ENCODE measurements around the gene IGSF9B. TPM values are rescaled to one million over a fixed set of nuclear protein-coding genes. Genes with fewer than 3 reads are reported as not detected.

Gene IGSF9B
- total RNA-seq, 2 donors from 2014 or later, result 1.8 to 9.1 TPM

- no peaks in the 10 kb centered on the region for H3K36me3 Mint-ChIP-seq
- no peak overlapping the region for H3K27ac Mint-ChIP-seq
- peaks cover 8 to 12% of the 10 kb centered on the region in 2 donors for H3K27me3 Mint-ChIP-seq
- DNase-seq (ENCODE audit: low spot score), result no peak
- no peak for ATAC-seq
- no peaks in the 10 kb centered on the region for H3K9me3 Mint-ChIP-seq
- H3K4me1 Mint-ChIP-seq (ENCODE audit: low read depth in 2 of 2), result no peaks in the 10 kb centered on the region
- H3K4me3 Mint-ChIP-seq, result no peak overlapping the region
Measured at GRCh38 chr11:133977067-133977677, 20.4 kb upstream of the IGSF9B start.

GRCh38 chr11:133975488-133975849 is 18.7 kb upstream of the IGSF9B start:
- no peak for ATAC-seq

GRCh38 chr11:133974836-133975487 is 18.2 kb upstream of the IGSF9B start:
- ATAC-seq, result no peak
- H3K27ac Mint-ChIP-seq, result no peak overlapping the region
- DNase-seq (ENCODE audit: low spot score), result no peak
- H3K4me3 Mint-ChIP-seq, result no peak overlapping the region
- H3K27me3 Mint-ChIP-seq, result peaks cover 14 to 18% of the 10 kb centered on the region in 2 donors
- H3K9me3 Mint-ChIP-seq, result no peaks in the 10 kb centered on the region
- no peaks in the 10 kb centered on the region for H3K36me3 Mint-ChIP-seq
- H3K4me1 Mint-ChIP-seq (ENCODE audit: low read depth in 2 of 2), result no peaks in the 10 kb centered on the region

More at GRCh38 chr11:133975488-133975849, 18.7 kb upstream of the IGSF9B start:
- Mint-ChIP-seq H3K27ac (no peak overlapping the region), H3K4me1 (ENCODE audit: low read depth in 2 of 2) (no peaks in the 10 kb centered on the region), H3K36me3 (no peaks in the 10 kb centered on the region), H3K9me3 (no peaks in the 10 kb centered on the region), H3K4me3 (no peak overlapping the region), H3K27me3 (peaks cover 9 to 12% of the 10 kb centered on the region in 2 donors)
- no peak for DNase-seq (ENCODE audit: low spot score)

- ATAC-seq (no peak), DNase-seq (ENCODE audit: low spot score) (no peak)
- peaks cover 21 to 25% of the 10 kb centered on the region in 2 donors for H3K27me3 Mint-ChIP-seq
- H3K4me1 Mint-ChIP-seq (ENCODE audit: low read depth in 2 of 2), result peaks cover 3 to 6% of the 10 kb centered on the region in 2 donors
- H3K4me3 Mint-ChIP-seq, result no peak overlapping the region
- no peaks in the 10 kb centered on the region for H3K36me3 Mint-ChIP-seq
- H3K27ac Mint-ChIP-seq, result no peak overlapping the region
- no peaks in the 10 kb centered on the region for H3K9me3 Mint-ChIP-seq
Measured at GRCh38 chr11:133971881-133972280, 15.1 kb upstream of the IGSF9B start.

GRCh38 chr11:133969112-133969511 is 12.3 kb upstream of the IGSF9B start:
- no peak overlapping the region for H3K4me3 Mint-ChIP-seq
- DNase-seq (ENCODE audit: low spot score) (no peak), ATAC-seq (no peak)
- peaks cover 30 to 44% of the 10 kb centered on the region in 2 donors for H3K27me3 Mint-ChIP-seq
- H3K27ac Mint-ChIP-seq, result no peak overlapping the region
- no peaks in the 10 kb centered on the region for H3K36me3 Mint-ChIP-seq
- H3K4me1 Mint-ChIP-seq (ENCODE audit: low read depth in 2 of 2), result peaks cover 3 to 6% of the 10 kb centered on the region in 2 donors
- H3K9me3 Mint-ChIP-seq, result no peaks in the 10 kb centered on the region

- ATAC-seq (no peak), DNase-seq (ENCODE audit: low spot score) (no peak)
- Mint-ChIP-seq H3K9me3 (no peaks in the 10 kb centered on the region), H3K27ac (no peak overlapping the region), H3K36me3 (no peaks in the 10 kb centered on the region), H3K4me1 (ENCODE audit: low read depth in 2 of 2) (peaks cover 3 to 6% of the 10 kb centered on the region in 2 donors), H3K27me3 (peaks cover 30 to 46% of the 10 kb centered on the region in 2 donors), H3K4me3 (no peak overlapping the region)
Measured at GRCh38 chr11:133968300-133968699, 11.5 kb upstream of the IGSF9B start.

- H3K27me3 Mint-ChIP-seq, result peaks cover 29 to 46% of the 10 kb centered on the region in 2 donors
Measured at GRCh38 chr11:133967599-133968238, 11.0 kb upstream of the IGSF9B start.

GRCh38 chr11:133966921-133967598 is 10.3 kb upstream of the IGSF9B start:
- Mint-ChIP-seq H3K9me3 (no peaks in the 10 kb centered on the region), H3K4me1 (ENCODE audit: low read depth in 2 of 2) (peaks cover 3 to 6% of the 10 kb centered on the region in 2 donors), H3K36me3 (no peaks in the 10 kb centered on the region), H3K27ac (no peak overlapping the region), H3K4me3 (peak overlapping the region; percentile 78), H3K27me3 (peaks cover 27 to 46% of the 10 kb centered on the region in 2 donors)
- DNase-seq (ENCODE audit: low spot score) (no peak), ATAC-seq (peak; percentile 21 to 42)

More at GRCh38 chr11:133967599-133968238, 11.0 kb upstream of the IGSF9B start:
- Mint-ChIP-seq H3K4me1 (ENCODE audit: low read depth in 2 of 2) (peaks cover 3 to 6% of the 10 kb centered on the region in 2 donors), H3K9me3 (no peaks in the 10 kb centered on the region), H3K27ac (no peak overlapping the region), H3K36me3 (no peaks in the 10 kb centered on the region), H3K4me3 (peak overlapping the region; percentile 78)
- ATAC-seq, result no peak
- DNase-seq (ENCODE audit: low spot score), result no peak

GRCh38 chr11:133966172-133966651 is 9.4 kb upstream of the IGSF9B start:
- peaks cover 25 to 46% of the 10 kb centered on the region in 2 donors for H3K27me3 Mint-ChIP-seq
- no peak overlapping the region for H3K4me3 Mint-ChIP-seq
- no peak for DNase-seq (ENCODE audit: low spot score)
- H3K36me3 Mint-ChIP-seq, result no peaks in the 10 kb centered on the region
- H3K9me3 Mint-ChIP-seq, result no peaks in the 10 kb centered on the region
- peaks cover 3 to 6% of the 10 kb centered on the region in 2 donors for H3K4me1 Mint-ChIP-seq (ENCODE audit: low read depth in 2 of 2)
- ATAC-seq, result no peak
- H3K27ac Mint-ChIP-seq, result no peak overlapping the region

GRCh38 chr11:133965031-133965601 is 8.3 kb upstream of the IGSF9B start:
- DNase-seq (ENCODE audit: low spot score) (no peak), ATAC-seq (no peak)
- H3K9me3 Mint-ChIP-seq, result no peaks in the 10 kb centered on the region
- no peak overlapping the region for H3K4me3 Mint-ChIP-seq
- peaks cover 3 to 6% of the 10 kb centered on the region in 2 donors for H3K4me1 Mint-ChIP-seq (ENCODE audit: low read depth in 2 of 2)
- peaks cover 22 to 41% of the 10 kb centered on the region in 2 donors for H3K27me3 Mint-ChIP-seq
- H3K27ac Mint-ChIP-seq, result no peak overlapping the region
- no peaks in the 10 kb centered on the region for H3K36me3 Mint-ChIP-seq

- ATAC-seq, result no peak
- Mint-ChIP-seq H3K4me3 (no peak overlapping the region), H3K4me1 (ENCODE audit: low read depth in 2 of 2) (peaks cover 3 to 6% of the 10 kb centered on the region in 2 donors), H3K27me3 (peaks cover 18 to 41% of the 10 kb centered on the region in 2 donors), H3K36me3 (no peaks in the 10 kb centered on the region), H3K9me3 (no peaks in the 10 kb centered on the region), H3K27ac (no peak overlapping the region)
- DNase-seq (ENCODE audit: low spot score), result no peak
Measured at GRCh38 chr11:133964356-133964755, 7.6 kb upstream of the IGSF9B start.

- ATAC-seq, result no peak
- peaks cover 5% of the 10 kb centered on the region in 2 donors for H3K4me1 Mint-ChIP-seq (ENCODE audit: low read depth in 2 of 2)
Measured at GRCh38 chr11:133961890-133962289, 5.1 kb upstream of the IGSF9B start.

GRCh38 chr11:133957900-133958299 is 1.1 kb upstream of the IGSF9B start:
- no peak overlapping the region for H3K27ac Mint-ChIP-seq
- H3K36me3 Mint-ChIP-seq, result no peaks in the 10 kb centered on the region
- H3K4me1 Mint-ChIP-seq (ENCODE audit: low read depth in 2 of 2), result peaks cover 5 to 14% of the 10 kb centered on the region in 2 donors
- H3K4me3 Mint-ChIP-seq, result peak overlapping the region; percentile 78
- no peak for ATAC-seq
- H3K27me3 Mint-ChIP-seq, result peaks cover 39 to 51% of the 10 kb centered on the region in 2 donors
- H3K9me3 Mint-ChIP-seq, result no peaks in the 10 kb centered on the region
- no peak for DNase-seq (ENCODE audit: low spot score)

More at GRCh38 chr11:133961890-133962289, 5.1 kb upstream of the IGSF9B start:
- DNase-seq (ENCODE audit: low spot score), result no peak
- H3K4me3 Mint-ChIP-seq, result no peak overlapping the region
- no peaks in the 10 kb centered on the region for H3K9me3 Mint-ChIP-seq
- H3K36me3 Mint-ChIP-seq, result no peaks in the 10 kb centered on the region
- peaks cover 27 to 53% of the 10 kb centered on the region in 2 donors for H3K27me3 Mint-ChIP-seq
- H3K27ac Mint-ChIP-seq, result no peak overlapping the region

Measured in natural killer cell treated with Interleukin-12 subunit alpha and Interleukin-12 subunit beta and Interleukin-15 and Interleukin-18, amount 100 ng/mL, for 72 hours (primary cell).